ENCODE data around the gene SEC16B. TPM values are rescaled to one million over a fixed set of nuclear protein-coding genes. Genes with fewer than 3 reads are reported as not detected.

SEC16B gene
- total RNA-seq, 4 donors from 2014 or later = 4.7 to 16.9 (median 11.9) TPM

DNA sequence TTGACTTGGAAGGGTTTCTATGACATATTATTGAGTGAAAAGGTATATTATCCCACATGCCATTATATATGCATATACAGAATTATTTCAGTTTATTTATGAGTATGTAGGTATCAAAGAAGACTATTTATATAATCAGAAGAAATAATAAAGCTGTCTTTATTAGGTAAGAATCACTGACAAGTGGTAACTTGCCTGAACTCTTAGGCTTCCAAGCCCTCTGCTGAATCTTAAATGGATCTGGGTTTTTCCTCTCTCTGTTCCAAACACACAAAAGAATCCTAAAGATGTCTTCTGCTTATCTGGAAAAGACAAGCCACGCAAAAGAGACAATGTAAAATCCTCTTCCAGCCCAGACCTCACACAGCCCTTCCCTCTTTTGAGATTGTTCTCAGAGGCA, 14.9 kb upstream of the SEC16B start:
- no peaks in the 10 kb centered on the region for H3K4me1 ChIP-seq
- no peaks in the 10 kb centered on the region for H3K36me3 ChIP-seq
- H3K4me3 ChIP-seq = no peak overlapping the region
- H3K27ac ChIP-seq = no peak overlapping the region
- intact Hi-C loops (cut with DNase I; ENCODE audit: low total_unique reads) = no loop called here
- H3K9me3 ChIP-seq = no peaks in the 10 kb centered on the region
- TF ChIP-seq POLR2A (IDR thresholded peaks at IDR 0.05) (no peak), CTCF (IDR thresholded peaks at IDR 0.05) (no peak)
- DNase-seq = no peak
- no peaks in the 10 kb centered on the region for H3K27me3 ChIP-seq

- Histone ChIP-seq H3K27ac (peak overlapping the region; percentile 48 to 53), H3K4me1 (no peaks in the 10 kb centered on the region), H3K9me3 (no peaks in the 10 kb centered on the region), H3K27me3 (no peaks in the 10 kb centered on the region), H3K36me3 (no peaks in the 10 kb centered on the region), H3K4me3 (peak overlapping the region in 1 of 2 donors; percentile 20)
- DNase-seq = peak; percentile 64 to 70
- no peak for TF ChIP-seq POLR2A (IDR thresholded peaks at IDR 0.05)
- no peak for TF ChIP-seq CTCF (IDR thresholded peaks at IDR 0.05)
- intact Hi-C loops (cut with DNase I; ENCODE audit: low total_unique reads) = no loop called here
Measured at GRCh38 chr1:177984136-177984525, 14.3 kb upstream of the SEC16B start.

- intact Hi-C loops (cut with DNase I; ENCODE audit: low total_unique reads) = no loop called here
- no peaks in the 10 kb centered on the region for H3K4me1 ChIP-seq
- no peaks in the 10 kb centered on the region for H3K9me3 ChIP-seq
- DNase-seq = no peak
- H3K27me3 ChIP-seq = no peaks in the 10 kb centered on the region
- H3K4me3 ChIP-seq = peak overlapping the region in 1 of 2 donors; percentile 20
- no peaks in the 10 kb centered on the region for H3K36me3 ChIP-seq
- peak overlapping the region; percentile 48 to 53 for H3K27ac ChIP-seq
- TF ChIP-seq CTCF (IDR thresholded peaks at IDR 0.05) (no peak), POLR2A (IDR thresholded peaks at IDR 0.05) (no peak)
Measured at GRCh38 chr1:177983482-177984135, 13.8 kb upstream of the SEC16B start.

GRCh38 chr1:177983077-177983476, 13.2 kb upstream of the SEC16B start:
- TF ChIP-seq POLR2A (IDR thresholded peaks at IDR 0.05) (no peak), CTCF (IDR thresholded peaks at IDR 0.05) (no peak)
- peak overlapping the region; percentile 48 to 53 for H3K27ac ChIP-seq

DNA sequence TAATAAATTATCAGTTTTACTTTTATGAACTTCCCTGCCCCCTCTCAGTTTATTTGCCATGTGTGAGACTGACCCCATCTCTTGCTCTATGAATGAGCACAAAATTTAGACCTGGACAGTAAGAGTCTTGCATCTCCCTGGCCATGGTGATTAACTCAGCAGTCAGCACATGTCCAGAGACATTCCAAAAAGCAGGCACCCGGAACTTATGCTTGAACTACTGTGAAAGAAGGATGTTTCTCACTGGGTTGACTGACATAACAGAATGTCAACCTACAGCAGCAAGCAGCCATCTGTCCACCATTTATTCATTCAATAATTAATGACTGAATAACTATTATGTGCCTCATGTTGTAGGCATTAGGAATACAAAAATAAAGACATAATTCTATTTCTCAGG, 11.3 kb upstream of the SEC16B start:
- no peak overlapping the region for H3K4me3 ChIP-seq
- no peaks in the 10 kb centered on the region for H3K9me3 ChIP-seq
- no peak for TF ChIP-seq CTCF (IDR thresholded peaks at IDR 0.05)
- no peak for TF ChIP-seq POLR2A (IDR thresholded peaks at IDR 0.05)
- H3K27me3 ChIP-seq = no peaks in the 10 kb centered on the region
- DNase-seq = no peak
- H3K4me1 ChIP-seq = no peaks in the 10 kb centered on the region
- H3K27ac ChIP-seq = no peak overlapping the region
- intact Hi-C loops (cut with DNase I; ENCODE audit: low total_unique reads) = no loop called here
- H3K36me3 ChIP-seq = no peaks in the 10 kb centered on the region

More at GRCh38 chr1:177983077-177983476, 13.2 kb upstream of the SEC16B start:
- intact Hi-C loops (cut with DNase I; ENCODE audit: low total_unique reads) = no loop called here
- H3K9me3 ChIP-seq = no peaks in the 10 kb centered on the region
- H3K36me3 ChIP-seq = no peaks in the 10 kb centered on the region
- no peaks in the 10 kb centered on the region for H3K4me1 ChIP-seq
- no peaks in the 10 kb centered on the region for H3K27me3 ChIP-seq
- no peak overlapping the region for H3K4me3 ChIP-seq
- no peak for DNase-seq
